Lower leg skin (tissue), 3 donors: ENCODE measurements around the gene RIC1.

ENCODE experiments used
- CTCF ChIP-seq, 3 donors: fragments of 450-650 bp; IDR thresholded peaks; one replicate each; pipeline ENCODE4 v1.5.1; 2016; ENCODE audit warnings: antibody characterized with exemption in 3 of 3, mild to moderate bottlenecking in 3 of 3, moderate library complexity in 2 of 3
- POLR2A ChIP-seq, 2 donors: fragments of 450-650 bp; IDR thresholded peaks; one replicate each; pipeline ENCODE4 v1.6.1; 2016 to 2017; ENCODE audit warnings: antibody characterized with exemption in 2 of 2, mild to moderate bottlenecking in 1 of 2, moderate library complexity in 1 of 2

- no peak for TF ChIP-seq POLR2A (IDR thresholded peaks at IDR 0.05)
- TF ChIP-seq CTCF (IDR thresholded peaks at IDR 0.05), result no peak
Observed at GRCh38 chr9:5580650-5581049, 48.3 kb upstream of the RIC1 start.
